Effector memory CD4-positive, alpha-beta T cell (primary cell): ENCODE data around the gene ZNF658.
"Not testable (repeated sequence)": the region's sequence is repeated elsewhere in the genome, so short reads cannot be mapped to it uniquely, and the experiment has no call there.

Experiments
- DNase-seq, 3 donors: peaks; one replicate each; pipeline ENCODE4 v3.0.0-alpha.2; 2020
- H3K27ac ChIP-seq: 2 replicates; pipeline ENCODE4 v1.7.0; 2013; ENCODE audit warnings: mild to moderate bottlenecking, low read length, moderate library complexity; ENCODE audit not compliant: insufficient read depth, poor library complexity, severe bottlenecking
- H3K27me3 ChIP-seq: replicated peaks from 2 replicates; pipeline ENCODE4 v1.7.0; 2013; ENCODE audit warnings: mild to moderate bottlenecking, low read length; ENCODE audit not compliant: insufficient read depth, control insufficient read depth, poor library complexity, severe bottlenecking
- H3K36me3 ChIP-seq: 2 replicates; pipeline ENCODE4 v1.7.0; 2013; ENCODE audit warnings: mild to moderate bottlenecking, low read length, moderate library complexity; ENCODE audit not compliant: control insufficient read depth, insufficient read depth
- H3K4me1 ChIP-seq: 2 replicates; pipeline ENCODE4 v1.7.0; 2013; ENCODE audit warnings: low read length, mild to moderate bottlenecking; ENCODE audit not compliant: control insufficient read depth, insufficient read depth, poor library complexity, severe bottlenecking
- H3K4me3 ChIP-seq: 2 replicates; pipeline ENCODE4 v1.7.0; 2013; ENCODE audit warnings: low read length, low read depth, mild to moderate bottlenecking; ENCODE audit not compliant: insufficient read depth, poor library complexity, severe bottlenecking
- H3K9me3 ChIP-seq: 2 replicates; pipeline ENCODE4 v1.7.0; 2013; ENCODE audit warnings: mild to moderate bottlenecking, low read length, moderate library complexity; ENCODE audit not compliant: control insufficient read depth

Gene ZNF658

GRCh38 chr9:66937662-66938061 is 37.1 kb downstream of the ZNF658 start:
- H3K36me3 ChIP-seq, H3K27ac ChIP-seq, H3K27me3 ChIP-seq, H3K4me3 ChIP-seq, DNase-seq, H3K4me1 ChIP-seq, H3K9me3 ChIP-seq: not testable (repeated sequence)

GRCh38 chr9:66938322-66938721 is 37.8 kb downstream of the ZNF658 start:
- not testable (repeated sequence) for H3K27ac ChIP-seq, H3K27me3 ChIP-seq, H3K9me3 ChIP-seq, DNase-seq, H3K4me1 ChIP-seq, H3K4me3 ChIP-seq, H3K36me3 ChIP-seq

GRCh38 chr9:66939878-66940830 is 39.6 kb downstream of the ZNF658 start:
- not testable (repeated sequence) for H3K27me3 ChIP-seq, H3K4me1 ChIP-seq, DNase-seq, H3K36me3 ChIP-seq, H3K4me3 ChIP-seq, H3K9me3 ChIP-seq, H3K27ac ChIP-seq

- not testable (repeated sequence) for H3K4me3 ChIP-seq, H3K36me3 ChIP-seq, H3K27ac ChIP-seq, H3K4me1 ChIP-seq, H3K27me3 ChIP-seq, DNase-seq, H3K9me3 ChIP-seq
Observed at GRCh38 chr9:66942400-66943155, 42.1 kb downstream of the ZNF658 start.

GRCh38 chr9:66952576-66952975 is 52.1 kb downstream of the ZNF658 start:
- H3K36me3 ChIP-seq, H3K27ac ChIP-seq: not testable (repeated sequence)

More at GRCh38 chr9:66952576-66952975, 52.1 kb downstream of the ZNF658 start:
- H3K9me3 ChIP-seq, H3K4me3 ChIP-seq, DNase-seq, H3K27me3 ChIP-seq, H3K4me1 ChIP-seq: not testable (repeated sequence)
